Testis (tissue), 2 donors: ENCODE data around the gene FOXN3.

ENCODE experiments used
- POLR2A ChIP-seq: fragments of 450-650 bp; IDR thresholded peaks from one replicate; pipeline ENCODE4 v1.6.1; 2017; ENCODE audit warnings: antibody characterized with exemption, mild to moderate bottlenecking, moderate library complexity
- TF ChIP-seq, protein P1 (sequence below), 3 experiments: fragments of 450-650 bp in 2 of 3; fragments of 200-600 bp in 1 of 3; sonication (generic) in 1 of 3; IDR thresholded peaks; one replicate each; pipeline ENCODE4 v1.5.1; 2016 to 2019; ENCODE audit warnings: antibody characterized with exemption in 3 of 3, mild to moderate bottlenecking in 2 of 3, moderate library complexity in 1 of 3

DNA sequence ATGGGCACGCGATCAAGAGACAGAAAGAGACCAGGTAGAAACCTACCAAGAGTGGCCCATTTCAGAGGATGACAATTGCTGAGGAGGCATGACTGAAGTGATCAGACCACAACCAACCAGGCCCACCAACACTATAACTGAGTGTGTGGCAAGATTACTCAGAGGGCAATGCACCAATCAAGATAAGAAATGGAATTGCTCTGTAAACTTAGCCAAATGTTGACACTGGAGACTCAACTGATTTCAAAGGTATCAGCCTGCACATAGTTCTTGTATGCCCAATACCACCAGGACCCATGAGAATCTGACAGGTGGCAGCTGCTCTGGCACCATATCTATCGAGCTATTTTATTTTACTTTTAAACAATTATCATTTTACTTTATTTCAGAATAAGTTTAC, 128.9 kb downstream of the FOXN3 start:
- no peak for TF ChIP-seq POLR2A
- TF ChIP-seq, protein P1, sequence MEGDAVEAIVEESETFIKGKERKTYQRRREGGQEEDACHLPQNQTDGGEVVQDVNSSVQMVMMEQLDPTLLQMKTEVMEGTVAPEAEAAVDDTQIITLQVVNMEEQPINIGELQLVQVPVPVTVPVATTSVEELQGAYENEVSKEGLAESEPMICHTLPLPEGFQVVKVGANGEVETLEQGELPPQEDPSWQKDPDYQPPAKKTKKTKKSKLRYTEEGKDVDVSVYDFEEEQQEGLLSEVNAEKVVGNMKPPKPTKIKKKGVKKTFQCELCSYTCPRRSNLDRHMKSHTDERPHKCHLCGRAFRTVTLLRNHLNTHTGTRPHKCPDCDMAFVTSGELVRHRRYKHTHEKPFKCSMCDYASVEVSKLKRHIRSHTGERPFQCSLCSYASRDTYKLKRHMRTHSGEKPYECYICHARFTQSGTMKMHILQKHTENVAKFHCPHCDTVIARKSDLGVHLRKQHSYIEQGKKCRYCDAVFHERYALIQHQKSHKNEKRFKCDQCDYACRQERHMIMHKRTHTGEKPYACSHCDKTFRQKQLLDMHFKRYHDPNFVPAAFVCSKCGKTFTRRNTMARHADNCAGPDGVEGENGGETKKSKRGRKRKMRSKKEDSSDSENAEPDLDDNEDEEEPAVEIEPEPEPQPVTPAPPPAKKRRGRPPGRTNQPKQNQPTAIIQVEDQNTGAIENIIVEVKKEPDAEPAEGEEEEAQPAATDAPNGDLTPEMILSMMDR (IDR thresholded peaks at IDR 0.05): no peak
